ENCODE results near the gene ADD1. TPM values are rescaled to one million over a fixed set of nuclear protein-coding genes. Genes with fewer than 3 reads are reported as not detected.
A peak's percentile ranks its signal among the peaks of the same experiment; 100 is the strongest.
"Not testable (repeated sequence)": the region's sequence is repeated elsewhere in the genome, so short reads cannot be mapped to it uniquely, and the experiment has no call there.

Gene ADD1
- polyA plus RNA-seq, 1 donor (not counting 4 experiments of a cell fraction or from before 2014, with no cell fraction given), result 109 TPM

GRCh38 chr4:2958446-2958845 is 114.8 kb downstream of the ADD1 start:
- peaks cover 9% of the 10 kb centered on the region for H3K4me1 ChIP-seq (ENCODE audit: control insufficient read depth, extremely low read depth, insufficient read depth, low read length)
- peaks cover 35% of the 10 kb centered on the region for H4K20me1 ChIP-seq (ENCODE audit: control insufficient read depth, extremely low read depth, insufficient read depth, low read length)
- no peak overlapping the region for H2AFZ ChIP-seq (ENCODE audit: control insufficient read depth, low read length)
- H3K9ac ChIP-seq (ENCODE audit: control insufficient read depth, extremely low read depth, insufficient read depth, low read length), result no peak overlapping the region
- no peaks in the 10 kb centered on the region for H3K9me3 ChIP-seq (ENCODE audit: control insufficient read depth, low read depth, low read length)
- H3K27me3 ChIP-seq (ENCODE audit: control insufficient read depth, extremely low read depth, insufficient read depth, low read length), result no peaks in the 10 kb centered on the region
- peaks cover 2% of the 10 kb centered on the region for H3K9me1 ChIP-seq (ENCODE audit: control insufficient read depth, extremely low read depth, insufficient read depth, low read length)
- FAIRE-seq (no peak), DNase-seq (ENCODE audit: low read depth, low spot score) (no peak)
- TF ChIP-seq EZH2 (IDR thresholded peaks at IDR 0.05; ENCODE audit: low read length), result no peak
- TF ChIP-seq CTCF (optimal IDR thresholded peaks at IDR 0.05 in 1 of 3, IDR thresholded peaks at IDR 0.05 in 1 of 3, conservative IDR thresholded peaks at IDR 0.05 in 1 of 3; ENCODE audit: extremely low read depth in 1 of 3, insufficient read depth in 2 of 3, low read length in 3 of 3), result no peak
- no peak overlapping the region for H3K4me3 ChIP-seq (ENCODE audit: control insufficient read depth in 2 of 3, extremely low read depth in 1 of 3, insufficient read depth in 2 of 3, low read depth in 1 of 3, low read length in 3 of 3)
- no peak overlapping the region for H3K4me2 ChIP-seq (ENCODE audit: control insufficient read depth, extremely low read depth, insufficient read depth, low read depth, low read length)
- peaks cover 26 to 52% of the 10 kb centered on the region in 2 experiments for H3K36me3 ChIP-seq (ENCODE audit: control insufficient read depth in 2 of 2, extremely low read depth in 1 of 2, insufficient read depth in 2 of 2, low read length in 2 of 2)
- H3K79me2 ChIP-seq (ENCODE audit: control insufficient read depth, insufficient read depth, low read length), result peaks cover 65% of the 10 kb centered on the region
- dilution Hi-C loops (cut with MboI; ENCODE audit: extremely low pct_ligation_motif_present, low sequenced_read_pairs), result no loop called here
- no peak overlapping the region for H3K27ac ChIP-seq (ENCODE audit: control insufficient read depth, insufficient read depth, low read length)

- peaks cover 71% of the 10 kb centered on the region for H3K79me2 ChIP-seq (ENCODE audit: control insufficient read depth, insufficient read depth, low read length)
- H2AFZ ChIP-seq (ENCODE audit: control insufficient read depth, low read length); FAIRE-seq; H3K27me3 ChIP-seq (ENCODE audit: control insufficient read depth, extremely low read depth, insufficient read depth, low read length); dilution Hi-C loops (cut with MboI; ENCODE audit: extremely low pct_ligation_motif_present, low sequenced_read_pairs); H3K27ac ChIP-seq (ENCODE audit: control insufficient read depth, insufficient read depth, low read length); H3K4me2 ChIP-seq (ENCODE audit: control insufficient read depth, extremely low read depth, insufficient read depth, low read depth, low read length); H3K4me3 ChIP-seq (ENCODE audit: control insufficient read depth in 2 of 3, extremely low read depth in 1 of 3, insufficient read depth in 2 of 3, low read depth in 1 of 3, low read length in 3 of 3); H3K9me3 ChIP-seq (ENCODE audit: control insufficient read depth, low read depth, low read length); H3K9ac ChIP-seq (ENCODE audit: control insufficient read depth, extremely low read depth, insufficient read depth, low read length); H3K9me1 ChIP-seq (ENCODE audit: control insufficient read depth, extremely low read depth, insufficient read depth, low read length); DNase-seq (ENCODE audit: low read depth, low spot score): not testable (repeated sequence)
- H3K4me1 ChIP-seq (ENCODE audit: control insufficient read depth, extremely low read depth, insufficient read depth, low read length), result peaks cover 14% of the 10 kb centered on the region
- H3K36me3 ChIP-seq (ENCODE audit: control insufficient read depth in 2 of 2, extremely low read depth in 1 of 2, insufficient read depth in 2 of 2, low read length in 2 of 2), result peaks cover 16 to 44% of the 10 kb centered on the region in 2 experiments
- peaks cover 32% of the 10 kb centered on the region for H4K20me1 ChIP-seq (ENCODE audit: control insufficient read depth, extremely low read depth, insufficient read depth, low read length)
Observed at GRCh38 chr4:2960450-2960849, 116.8 kb downstream of the ADD1 start.

GRCh38 chr4:2961421-2961810 is 117.8 kb downstream of the ADD1 start:
- H3K27me3 ChIP-seq (ENCODE audit: control insufficient read depth, extremely low read depth, insufficient read depth, low read length), result no peaks in the 10 kb centered on the region
- H4K20me1 ChIP-seq (ENCODE audit: control insufficient read depth, extremely low read depth, insufficient read depth, low read length), result peaks cover 23% of the 10 kb centered on the region
- peak overlapping the region; percentile 82 to 96 (median 95) for H3K4me3 ChIP-seq (ENCODE audit: control insufficient read depth in 2 of 3, extremely low read depth in 1 of 3, insufficient read depth in 2 of 3, low read depth in 1 of 3, low read length in 3 of 3)
- H3K27ac ChIP-seq (ENCODE audit: control insufficient read depth, insufficient read depth, low read length), result peak overlapping the region; percentile 94
- FAIRE-seq, result no peak
- dilution Hi-C loops (cut with MboI; ENCODE audit: extremely low pct_ligation_motif_present, low sequenced_read_pairs), result no loop called here
- H3K9me3 ChIP-seq (ENCODE audit: control insufficient read depth, low read depth, low read length), result no peaks in the 10 kb centered on the region
- DNase-seq (ENCODE audit: low read depth, low spot score), result no peak
- H3K36me3 ChIP-seq (ENCODE audit: control insufficient read depth in 2 of 2, extremely low read depth in 1 of 2, insufficient read depth in 2 of 2, low read length in 2 of 2), result peaks cover 10 to 34% of the 10 kb centered on the region in 2 experiments
- H3K79me2 ChIP-seq (ENCODE audit: control insufficient read depth, insufficient read depth, low read length), result peaks cover 62% of the 10 kb centered on the region
- TF ChIP-seq CTCF (optimal IDR thresholded peaks at IDR 0.05 in 1 of 3, IDR thresholded peaks at IDR 0.05 in 1 of 3, conservative IDR thresholded peaks at IDR 0.05 in 1 of 3; ENCODE audit: extremely low read depth in 1 of 3, insufficient read depth in 2 of 3, low read length in 3 of 3), result no peak
- TF ChIP-seq EZH2 (IDR thresholded peaks at IDR 0.05; ENCODE audit: low read length), result no peak
- H3K9me1 ChIP-seq (ENCODE audit: control insufficient read depth, extremely low read depth, insufficient read depth, low read length), result no peaks in the 10 kb centered on the region
- H3K9ac ChIP-seq (ENCODE audit: control insufficient read depth, extremely low read depth, insufficient read depth, low read length), result peak overlapping the region; percentile 99
- H3K4me1 ChIP-seq (ENCODE audit: control insufficient read depth, extremely low read depth, insufficient read depth, low read length), result peaks cover 14% of the 10 kb centered on the region
- peak overlapping the region; percentile 88 for H3K4me2 ChIP-seq (ENCODE audit: control insufficient read depth, extremely low read depth, insufficient read depth, low read depth, low read length)
- H2AFZ ChIP-seq (ENCODE audit: control insufficient read depth, low read length), result no peak overlapping the region
